ENCODE results near the gene LGALS13.
A peak's percentile ranks its signal among the peaks of the same experiment; 100 is the strongest.
"Not testable (repeated sequence)": the region's sequence is repeated elsewhere in the genome, so short reads cannot be mapped to it uniquely, and the experiment has no call there.

The LGALS13 gene

GRCh38 chr19:39623946-39624345 lies 21.6 kb downstream of the LGALS13 start:
- DNase-seq: no peak

GRCh38 chr19:39627631-39628030 lies 25.3 kb downstream of the LGALS13 start:
- not testable (repeated sequence) for DNase-seq

- no peak for DNase-seq
Measured at GRCh38 chr19:39631178-39631577, 28.9 kb downstream of the LGALS13 start.

GRCh38 chr19:39631626-39632025 lies 29.3 kb downstream of the LGALS13 start:
- DNase-seq: no peak

GRCh38 chr19:39637891-39638290 lies 35.6 kb downstream of the LGALS13 start:
- no peak for DNase-seq

GRCh38 chr19:39641773-39642172 lies 39.4 kb downstream of the LGALS13 start:
- DNase-seq: no peak

- no peak for DNase-seq
Measured at GRCh38 chr19:39643591-39643990, 41.3 kb downstream of the LGALS13 start.

- DNase-seq: peak; percentile 28
Measured at GRCh38 chr19:39645800-39646411, 43.6 kb downstream of the LGALS13 start.

GRCh38 chr19:39647918-39648317 lies 45.6 kb downstream of the LGALS13 start:
- DNase-seq: no peak

GRCh38 chr19:39655613-39656012 lies 53.3 kb downstream of the LGALS13 start, which contains the start of gene LGALS16:
LGALS16 (plus strand) TSS chr19:39655913; CDS start chr19:39655962, 49 bp downstream.
- DNase-seq: no peak

Measured in activated CD4-positive, alpha-beta T cell treated with anti-CD3 and anti-CD28 coated beads for 48 hours (primary cell).